Spleen (tissue), 13 donors: ENCODE data around the gene GPR150. TPM values are rescaled to one million over a fixed set of nuclear protein-coding genes. Genes with fewer than 3 reads are reported as not detected.
A peak's percentile ranks its signal among the peaks of the same experiment; 100 is the strongest.

Experiments
- DNase-seq: peaks from one replicate; pipeline ENCODE4 v3.0.0-alpha.2; 2020
- H3K27ac ChIP-seq, 8 donors: fragments of 200-600 bp; sonication (generic) in 7 of 8; 1 replicate in 4 of 8; 2 replicates in 4 of 8; pipeline versions ENCODE4 v1.5.0 to v1.8.0; 2016 to 2021; ENCODE audit warnings: inconsistent platforms in 4 of 8, mild to moderate bottlenecking in 4 of 8, moderate library complexity in 1 of 8
- H3K27me3 ChIP-seq, 7 donors: fragments of 200-600 bp; sonication (generic) in 6 of 7; replicated peaks in 1 of 7; 1 replicate in 4 of 7; 2 replicates in 3 of 7; pipeline versions ENCODE4 v1.5.0 to v1.8.0; 2016 to 2021; ENCODE audit warnings: inconsistent platforms in 3 of 7, mild to moderate bottlenecking in 1 of 7
- H3K36me3 ChIP-seq, 6 donors: fragments of 200-600 bp; sonication (generic) in 5 of 6; 1 replicate in 4 of 6; 2 replicates in 2 of 6; pipeline versions ENCODE4 v1.5.0 to v1.8.0; 2016 to 2021; ENCODE audit warnings: inconsistent platforms in 2 of 6
- H3K4me1 ChIP-seq, 6 donors: fragments of 200-600 bp; sonication (generic) in 5 of 6; 1 replicate in 3 of 6; 2 replicates in 3 of 6; pipeline versions ENCODE4 v1.5.0 to v1.8.0; 2016 to 2021; ENCODE audit warnings: inconsistent platforms in 3 of 6
- H3K4me3 ChIP-seq, 8 donors: fragments of 200-600 bp; sonication (generic) in 7 of 8; 1 replicate in 4 of 8; 2 replicates in 4 of 8; pipeline versions ENCODE4 v1.5.0 to v1.8.0; 2016 to 2021; ENCODE audit warnings: inconsistent platforms in 4 of 8, mild to moderate bottlenecking in 4 of 8, moderate library complexity in 2 of 8
- H3K9me3 ChIP-seq, 8 donors: fragments of 200-600 bp; sonication (generic) in 7 of 8; 1 replicate in 4 of 8; 2 replicates in 4 of 8; pipeline versions ENCODE4 v1.5.0 to v1.8.0; 2016 to 2021; ENCODE audit warnings: inconsistent platforms in 4 of 8
- POLR2A ChIP-seq, 3 donors: fragments of 450-650 bp; IDR thresholded peaks; one replicate each; pipeline ENCODE4 v1.5.1; 2017; ENCODE audit warnings: antibody characterized with exemption in 3 of 3, mild to moderate bottlenecking in 1 of 3
- POLR2AphosphoS5 ChIP-seq, 3 donors: sonication (generic); formaldehyde crosslinking; IDR thresholded peaks; one replicate each; pipeline ENCODE4 v1.5.1; 2017; ENCODE audit warnings: antibody characterized with exemption in 3 of 3
- WGBS, 5 donors: extraction: QIAGEN DNeasy Blood & Tissue Kit in 3 of 5; methylation state at CpG; one replicate each; pipeline versions ENCODE4 v1.1.5 to v1.1.7; 2013 to 2018; 5-methylcytosine and 5-hydroxymethylcytosine counted together
- intact Hi-C: fragments of 100-400 bp; cut with DNase I; formaldehyde crosslinking; loops from one replicate; pipeline ENCODE4 v1.15.0; 2023; ENCODE audit warnings: low total_unique reads
- long read RNA-seq, 2 donors: transcript quantifications; one replicate each; lab custom pipeline, GENCODE V29; 2026
- polyA plus RNA-seq, 3 donors: library from polyadenylated mRNA; stranded (reverse); fragments of 200-250 nt; gene quantifications; one replicate each; pipeline ENCODE4 v1.2.1, GENCODE V29; 2013
- total RNA-seq, 7 donors: library from RNA; depleted of rRNA in 3 of 7; stranded (reverse); fragments of >200 nt in 3 of 7; fragmentation: NEBNext Ultra II Directional in 4 of 7; extraction: Animal tissue kit (Norgen Biotek cat#: 25700) in 4 of 7; gene quantifications; one replicate each; pipeline versions ENCODE4 v1.1.0 to v1.2.1, GENCODE V29; 2016 to 2021
- TF ChIP-seq, protein P1 (sequence below), 11 experiments: fragments of 200-600 bp in 7 of 11; fragments of 450-650 bp in 4 of 11; sonication (generic) in 4 of 11; IDR thresholded peaks in 8 of 11; conservative IDR thresholded peaks in 3 of 11; 1 replicate in 7 of 11; 2 replicates in 4 of 11; pipeline versions ENCODE4 v1.4.0 to v1.8.0; 2016 to 2021; ENCODE audit warnings: antibody characterized with exemption in 11 of 11, inconsistent platforms in 4 of 11, mild to moderate bottlenecking in 1 of 11
- donor health status: healthy with polysubstance abuse.
- donor health status: DM: no; HTN: no; CAD: no; lungs with moderate emphysema.
- donor health status: DM: no; HTN: no; CAD: no.
- donor health status: Bipolar disorder and iron deficiency.
- donor health status: healthy.
- donor health status: DM: no; HTN: no; CAD: no.
- donor health status: DM: yes; HTN: yes; CAD: no.

The GPR150 gene
- total RNA-seq: under 1 TPM in 5 of 7 donors, not detected in 2; 0.23 to 0.83 (median 0.38) TPM
- polyA plus RNA-seq: 1 to 10 TPM in 1 of 3 donors, under 1 TPM in 2; 0.70 to 1.1 (median 0.83) TPM
- long read RNA-seq, donor 1: 0 reads
- long read RNA-seq, donor 2: 0 reads

DNA sequence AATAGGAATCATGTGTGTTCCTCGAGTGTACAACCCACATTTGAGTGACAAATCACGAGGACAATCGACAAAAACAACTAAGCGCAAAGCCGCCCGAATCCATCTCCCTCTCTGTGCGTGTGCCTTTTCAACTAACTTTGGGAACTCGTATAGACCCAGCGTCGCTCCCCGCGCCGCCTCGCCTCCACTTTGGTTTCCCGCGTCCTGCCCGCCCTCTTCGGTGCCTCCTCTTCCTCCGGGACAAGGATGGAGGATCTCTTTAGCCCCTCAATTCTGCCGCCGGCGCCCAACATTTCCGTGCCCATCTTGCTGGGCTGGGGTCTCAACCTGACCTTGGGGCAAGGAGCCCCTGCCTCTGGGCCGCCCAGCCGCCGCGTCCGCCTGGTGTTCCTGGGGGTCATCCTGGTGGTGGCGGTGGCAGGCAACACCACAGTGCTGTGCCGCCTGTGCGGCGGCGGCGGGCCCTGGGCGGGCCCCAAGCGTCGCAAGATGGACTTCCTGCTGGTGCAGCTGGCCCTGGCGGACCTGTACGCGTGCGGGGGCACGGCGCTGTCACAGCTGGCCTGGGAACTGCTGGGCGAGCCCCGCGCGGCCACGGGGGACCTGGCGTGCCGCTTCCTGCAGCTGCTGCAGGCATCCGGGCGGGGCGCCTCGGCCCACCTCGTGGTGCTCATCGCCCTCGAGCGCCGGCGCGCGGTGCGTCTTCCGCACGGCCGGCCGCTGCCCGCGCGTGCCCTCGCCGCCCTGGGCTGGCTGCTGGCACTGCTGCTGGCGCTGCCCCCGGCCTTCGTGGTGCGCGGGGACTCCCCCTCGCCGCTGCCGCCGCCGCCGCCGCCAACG lies at the start of gene GPR150:
GPR150 (plus strand) TSS at position 58 of the 840 bp plus-strand sequence; CDS start at position 247, 189 bp downstream.
- H3K36me3 ChIP-seq: no peaks in the 10 kb centered on the region
- peaks cover 7 to 42% (median 34%) of the 10 kb centered on the region in 6 donors for H3K4me1 ChIP-seq
- intact Hi-C loops: no loop called here
- H3K9me3 ChIP-seq: no peaks in the 10 kb centered on the region
- 0 to 1% (median 1%) methylated on average over 38 to 85 of the region's 85 CpGs for WGBS, 5 donors
- H3K4me3 ChIP-seq: peak within 1 kb of the TSS; percentile 60 to 74 (median 68)
- TF ChIP-seq POLR2AphosphoS5 (IDR thresholded peaks at IDR 0.05) (peak in 2 of 3 donors; percentile 52 to 75), POLR2A (IDR thresholded peaks at IDR 0.05) (no peak)
- TF ChIP-seq, protein P1, sequence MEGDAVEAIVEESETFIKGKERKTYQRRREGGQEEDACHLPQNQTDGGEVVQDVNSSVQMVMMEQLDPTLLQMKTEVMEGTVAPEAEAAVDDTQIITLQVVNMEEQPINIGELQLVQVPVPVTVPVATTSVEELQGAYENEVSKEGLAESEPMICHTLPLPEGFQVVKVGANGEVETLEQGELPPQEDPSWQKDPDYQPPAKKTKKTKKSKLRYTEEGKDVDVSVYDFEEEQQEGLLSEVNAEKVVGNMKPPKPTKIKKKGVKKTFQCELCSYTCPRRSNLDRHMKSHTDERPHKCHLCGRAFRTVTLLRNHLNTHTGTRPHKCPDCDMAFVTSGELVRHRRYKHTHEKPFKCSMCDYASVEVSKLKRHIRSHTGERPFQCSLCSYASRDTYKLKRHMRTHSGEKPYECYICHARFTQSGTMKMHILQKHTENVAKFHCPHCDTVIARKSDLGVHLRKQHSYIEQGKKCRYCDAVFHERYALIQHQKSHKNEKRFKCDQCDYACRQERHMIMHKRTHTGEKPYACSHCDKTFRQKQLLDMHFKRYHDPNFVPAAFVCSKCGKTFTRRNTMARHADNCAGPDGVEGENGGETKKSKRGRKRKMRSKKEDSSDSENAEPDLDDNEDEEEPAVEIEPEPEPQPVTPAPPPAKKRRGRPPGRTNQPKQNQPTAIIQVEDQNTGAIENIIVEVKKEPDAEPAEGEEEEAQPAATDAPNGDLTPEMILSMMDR (IDR thresholded peaks at IDR 0.05 in 8 of 11, conservative IDR thresholded peaks at IDR 0.05 in 3 of 11): peak in 2 of 11 experiments; percentile 6 to 30
- DNase-seq: peak; percentile 94
- H3K27ac ChIP-seq: peak within 1 kb of the TSS in 6 of 8 donors; percentile 44 to 72 (median 62)
- H3K27me3 ChIP-seq: peaks cover 0 to 22% (median 0%) of the 10 kb centered on the region in 7 donors

- no peaks in the 10 kb centered on the region for H3K27me3 ChIP-seq
- TF ChIP-seq, protein P1 (IDR thresholded peaks at IDR 0.05 in 8 of 11, conservative IDR thresholded peaks at IDR 0.05 in 3 of 11): no peak
- no peak for TF ChIP-seq POLR2AphosphoS5 (IDR thresholded peaks at IDR 0.05)
- no peak for TF ChIP-seq POLR2A (IDR thresholded peaks at IDR 0.05)
These were observed 47.9 kb upstream of the GPR150 start for GRCh38 chr5:95572016-95572415.

DNA sequence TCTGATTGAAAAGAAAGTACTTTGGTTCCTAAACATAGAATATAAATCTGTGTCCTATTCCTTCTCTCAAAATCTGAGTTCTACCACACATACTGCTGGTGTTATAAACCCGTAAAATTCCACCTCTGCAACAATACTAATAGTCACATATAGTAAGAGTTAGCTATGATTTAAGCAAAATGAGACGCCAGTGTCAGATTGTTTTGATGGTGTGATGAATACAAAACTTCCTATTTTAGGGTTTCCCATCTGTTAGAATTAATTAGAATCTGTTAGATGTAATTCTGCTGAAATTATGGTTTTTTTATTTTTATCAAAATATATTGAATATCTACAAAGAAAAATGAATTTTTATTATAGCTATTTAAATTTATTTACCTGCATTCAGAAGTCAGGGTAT lies 38.3 kb upstream of the GPR150 start:
- Histone ChIP-seq H3K9me3 (no peaks in the 10 kb centered on the region), H3K4me3 (no peak overlapping the region), H3K36me3 (peaks cover 0 to 18% (median 0%) of the 10 kb centered on the region in 6 donors), H3K27me3 (no peaks in the 10 kb centered on the region), H3K4me1 (no peaks in the 10 kb centered on the region), H3K27ac (no peak overlapping the region)
- intact Hi-C loops: no loop called here
- TF ChIP-seq, protein P1 (IDR thresholded peaks at IDR 0.05 in 8 of 11, conservative IDR thresholded peaks at IDR 0.05 in 3 of 11): no peak
- TF ChIP-seq POLR2AphosphoS5 (IDR thresholded peaks at IDR 0.05): no peak
- TF ChIP-seq POLR2A (IDR thresholded peaks at IDR 0.05): no peak
- WGBS, 5 donors: 91 to 99% (median 96%) methylated on average over 2 of the region's 2 CpGs
- no peak for DNase-seq

More at GRCh38 chr5:95572016-95572415, 47.9 kb upstream of the GPR150 start:
- intact Hi-C loops: no loop called here
- Histone ChIP-seq H3K9me3 (peaks cover 0 to 8% (median 2%) of the 10 kb centered on the region in 8 donors), H3K4me1 (no peaks in the 10 kb centered on the region), H3K27ac (no peak overlapping the region), H3K36me3 (peaks cover 0 to 65% (median 2%) of the 10 kb centered on the region in 6 donors), H3K4me3 (no peak overlapping the region)
- WGBS, 5 donors: 94 to 99% (median 96%) methylated on average over 2 of the region's 2 CpGs
- no peak for DNase-seq

DNA sequence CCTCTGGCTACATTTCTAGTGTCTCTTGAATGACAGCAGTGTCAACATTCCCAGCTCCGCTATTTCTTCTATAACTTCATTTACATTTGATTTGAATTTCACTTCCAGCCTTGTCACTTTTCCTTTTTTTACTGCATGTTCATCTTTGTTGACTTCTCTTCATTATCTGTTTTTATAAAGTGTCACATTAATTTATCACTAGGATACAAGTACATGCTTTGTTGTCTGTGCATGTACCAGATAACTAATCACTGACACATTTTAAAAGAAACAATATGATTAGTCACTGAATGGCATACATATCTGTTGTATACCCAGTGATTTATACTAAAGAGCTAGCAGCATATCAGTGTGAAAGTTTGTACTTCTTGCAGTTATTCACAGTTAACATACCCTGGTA lies 35.9 kb upstream of the GPR150 start:
- 96 to 100% (median 98%) methylated on average over 1 of the region's 1 CpG for WGBS, 5 donors
- intact Hi-C loops: no loop called here

More for the DNA sequence above, 35.9 kb upstream of the GPR150 start:
- no peaks in the 10 kb centered on the region for H3K9me3 ChIP-seq
- no peak overlapping the region for H3K4me3 ChIP-seq
- no peaks in the 10 kb centered on the region for H3K27me3 ChIP-seq
- TF ChIP-seq POLR2A (IDR thresholded peaks at IDR 0.05) (no peak), POLR2AphosphoS5 (IDR thresholded peaks at IDR 0.05) (no peak)
- TF ChIP-seq, protein P1 (IDR thresholded peaks at IDR 0.05 in 8 of 11, conservative IDR thresholded peaks at IDR 0.05 in 3 of 11): no peak
- peaks cover 0 to 15% (median 0%) of the 10 kb centered on the region in 6 donors for H3K36me3 ChIP-seq
- DNase-seq: no peak
- no peak overlapping the region for H3K27ac ChIP-seq
- no peaks in the 10 kb centered on the region for H3K4me1 ChIP-seq
